ENCODE results near the gene SLC4A4.

GRCh38 chr4:71361476-71361875, 22.7 kb downstream of the SLC4A4 start:
- TF ChIP-seq CTCF (tag by site-specific recombination; IDR thresholded peaks at IDR 0.05) (no peak), ZNF416 (tag by site-specific recombination; IDR thresholded peaks at IDR 0.05) (no peak), ZNF146 (tag by site-specific recombination; IDR thresholded peaks at IDR 0.05) (no peak)

All from HEK293 (cell line).